Esophagus muscularis mucosa (tissue), 4 donors: Measurements from ENCODE around the gene EPRS1.

Experiments
- EP300 ChIP-seq: sonication (generic); formaldehyde crosslinking; IDR thresholded peaks from one replicate; pipeline ENCODE4 v1.6.1; 2017; ENCODE audit warnings: antibody characterized with exemption
- POLR2A ChIP-seq: fragments of 450-650 bp; IDR thresholded peaks from one replicate; pipeline ENCODE4 v1.6.1; 2017; ENCODE audit warnings: antibody characterized with exemption, moderate library complexity, mild to moderate bottlenecking, low read depth
- POLR2AphosphoS5 ChIP-seq, 2 donors: sonication (generic); formaldehyde crosslinking; IDR thresholded peaks; one replicate each; pipeline ENCODE4 v1.6.1; 2017; ENCODE audit warnings: antibody characterized with exemption in 2 of 2
- TF ChIP-seq, protein P1 (sequence below), 3 experiments: fragments of 200-600 bp in 2 of 3; fragments of 450-650 bp in 1 of 3; sonication (generic) in 2 of 3; IDR thresholded peaks; one replicate each; pipeline ENCODE4 v1.5.1; 2017 to 2019; ENCODE audit warnings: antibody characterized with exemption in 3 of 3, mild to moderate bottlenecking in 2 of 3, moderate library complexity in 1 of 3

DNA sequence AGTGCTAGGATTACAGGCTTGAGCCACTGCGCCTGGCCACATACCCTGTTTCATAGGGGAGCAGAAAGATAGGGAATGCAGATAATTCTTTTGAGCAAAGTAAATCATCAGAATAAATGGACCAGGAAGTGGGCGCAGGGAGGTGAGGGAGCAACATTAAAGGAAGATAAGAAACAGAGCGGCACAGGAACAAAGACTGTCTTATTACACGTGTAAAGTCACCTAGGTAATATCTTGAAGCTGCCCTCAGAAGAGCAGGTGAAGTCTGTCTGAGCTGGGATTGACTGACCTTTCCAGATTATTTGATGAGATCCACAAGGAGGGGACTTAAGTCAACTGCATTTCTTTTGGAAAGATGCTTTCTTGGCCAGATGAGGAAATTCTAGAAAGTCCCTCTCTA is 7.7 kb downstream of the EPRS1 start:
- TF ChIP-seq POLR2A: no peak
- TF ChIP-seq, protein P1, sequence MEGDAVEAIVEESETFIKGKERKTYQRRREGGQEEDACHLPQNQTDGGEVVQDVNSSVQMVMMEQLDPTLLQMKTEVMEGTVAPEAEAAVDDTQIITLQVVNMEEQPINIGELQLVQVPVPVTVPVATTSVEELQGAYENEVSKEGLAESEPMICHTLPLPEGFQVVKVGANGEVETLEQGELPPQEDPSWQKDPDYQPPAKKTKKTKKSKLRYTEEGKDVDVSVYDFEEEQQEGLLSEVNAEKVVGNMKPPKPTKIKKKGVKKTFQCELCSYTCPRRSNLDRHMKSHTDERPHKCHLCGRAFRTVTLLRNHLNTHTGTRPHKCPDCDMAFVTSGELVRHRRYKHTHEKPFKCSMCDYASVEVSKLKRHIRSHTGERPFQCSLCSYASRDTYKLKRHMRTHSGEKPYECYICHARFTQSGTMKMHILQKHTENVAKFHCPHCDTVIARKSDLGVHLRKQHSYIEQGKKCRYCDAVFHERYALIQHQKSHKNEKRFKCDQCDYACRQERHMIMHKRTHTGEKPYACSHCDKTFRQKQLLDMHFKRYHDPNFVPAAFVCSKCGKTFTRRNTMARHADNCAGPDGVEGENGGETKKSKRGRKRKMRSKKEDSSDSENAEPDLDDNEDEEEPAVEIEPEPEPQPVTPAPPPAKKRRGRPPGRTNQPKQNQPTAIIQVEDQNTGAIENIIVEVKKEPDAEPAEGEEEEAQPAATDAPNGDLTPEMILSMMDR (IDR thresholded peaks at IDR 0.05): no peak
- no peak for TF ChIP-seq POLR2AphosphoS5 (IDR thresholded peaks at IDR 0.05)
- TF ChIP-seq EP300: no peak
